K562 (cell line): Measurements from ENCODE around the gene SPARC. TPM values are rescaled to one million over a fixed set of nuclear protein-coding genes. Genes with fewer than 3 reads are reported as not detected.

Source experiments
- ATAC-seq: fragments of 200-7000 bp; cut with Tn5 transposase; 3 replicates; pipeline ENCODE4 v1.9.1; 2020; ENCODE audit warnings: moderate library complexity
- BruUV-seq: library from RNA; stranded (reverse); fragments of 400-500 nt; replicated peaks from 2 replicates; lab custom pipeline; 2021; lab: Mats Ljungman, UMichigan
- CTCF ChIA-PET: fragments of 300-600 bp; formaldehyde crosslinking; extraction: SDS; loops from one replicate; lab custom pipeline; 2021; ENCODE audit warnings: low intra/inter-chr PET ratio; lab: Yijun Ruan, JAX
- POLR2A ChIA-PET: fragments of 300-600, 350-650 bp; sonication (Branson Sonifier 250); formaldehyde crosslinking; extraction: SDS; loops from one replicate; lab custom pipeline; 2021; ENCODE audit warnings: antibody characterized with exemption, inconsistent platforms; lab: Yijun Ruan, JAX
- DNase-seq, 4 experiments: peaks; one replicate each; pipeline versions ENCODE4 v3.0.0 to v3.0.0-alpha.2; 2011 to 2018; ENCODE audit warnings: low spot score in 3 of 4, mixed read lengths in 3 of 4; ENCODE audit errors: extremely low read depth in 1 of 4
- FAIRE-seq: peaks from 2 replicates; lab custom pipeline; 2011; peaks lifted over from hg19 to GRCh38; lab: Jason Lieb, UNC
- H2AFZ ChIP-seq: 2 replicates; pipeline ENCODE4 v1.6.0; 2011; ENCODE audit warnings: low read depth, low read length, control low read depth, inconsistent platforms
- H3K27ac ChIP-seq: fragments of 200-600 bp; 3 replicates; pipeline ENCODE4 v1.8.0; 2011; ENCODE audit warnings: low read depth, mild to moderate bottlenecking, control low read depth, inconsistent platforms, low read length, moderate library complexity, mixed read lengths; ENCODE audit errors: extremely low read depth
- H3K27me3 ChIP-seq, 2 experiments: fragments of 300-600 bp in 1 of 2; 2 replicates in 1 of 2; 3 replicates in 1 of 2; pipeline versions ENCODE4 v1.6.0 to v1.8.0; 2011; ENCODE audit warnings: inconsistent platforms in 2 of 2, low read length in 2 of 2, mild to moderate bottlenecking in 1 of 2, mixed read lengths in 1 of 2, moderate library complexity in 1 of 2; ENCODE audit not compliant: control insufficient read depth in 2 of 2, insufficient read depth in 2 of 2
- H3K36me3 ChIP-seq: fragments of 300-600 bp; 3 replicates; pipeline ENCODE4 v1.8.0; 2011; ENCODE audit warnings: mild to moderate bottlenecking, low read length, inconsistent platforms; ENCODE audit not compliant: control insufficient read depth, insufficient read depth
- H3K4me1 ChIP-seq, 2 experiments: fragments of 200-600 bp in 1 of 2; replicated peaks in 1 of 2; 2 replicates in 1 of 2; 3 replicates in 1 of 2; pipeline versions ENCODE4 v1.5.1 to v1.8.0; 2011; ENCODE audit warnings: inconsistent platforms in 2 of 2, low read length in 2 of 2, mild to moderate bottlenecking in 1 of 2, mixed read lengths in 1 of 2, moderate library complexity in 1 of 2; ENCODE audit not compliant: control insufficient read depth in 2 of 2, insufficient read depth in 2 of 2
- H3K4me2 ChIP-seq: 2 replicates; pipeline ENCODE4 v1.6.1; 2011; ENCODE audit warnings: low read length, control low read depth, inconsistent platforms, mixed read lengths; ENCODE audit not compliant: insufficient read depth
- H3K4me3 ChIP-seq: fragments of 200-600 bp; sonication (generic), shearing (Covaris generic); 2 replicates; pipeline ENCODE4 v1.5.1; 2016; ENCODE audit warnings: control low read depth, inconsistent platforms
- H3K79me2 ChIP-seq: fragments of 200-600 bp; 3 replicates; pipeline ENCODE4 v1.8.0; 2011; ENCODE audit warnings: low read length, inconsistent platforms; ENCODE audit not compliant: control insufficient read depth, insufficient read depth
- H3K9ac ChIP-seq, 2 experiments: 2 replicates each; pipeline versions ENCODE4 v1.6.0 to v1.6.1; 2011; ENCODE audit warnings: low read depth in 2 of 2, low read length in 2 of 2, control low read depth in 1 of 2, inconsistent platforms in 1 of 2, mild to moderate bottlenecking in 1 of 2, mixed read lengths in 1 of 2; ENCODE audit not compliant: insufficient read depth in 1 of 2
- H3K9me1 ChIP-seq: one replicate; pipeline ENCODE4 v1.6.0; 2011; ENCODE audit warnings: inconsistent platforms, mild to moderate bottlenecking, low read length, moderate library complexity; ENCODE audit not compliant: control insufficient read depth, insufficient read depth
- H3K9me3 ChIP-seq: replicated peaks from 2 replicates; pipeline ENCODE4 v1.5.1; 2011; ENCODE audit warnings: low read depth, low read length, inconsistent platforms; ENCODE audit not compliant: control insufficient read depth, insufficient read depth
- H4K20me1 ChIP-seq: replicated peaks from 2 replicates; pipeline ENCODE4 v1.6.1; 2011; ENCODE audit warnings: low read length, inconsistent platforms, mixed read lengths; ENCODE audit not compliant: control insufficient read depth, insufficient read depth
- CBFA2T3 ChIP-seq: fragments of 450-650 bp; IDR thresholded peaks from 2 replicates; pipeline ENCODE4 v1.6.1; 2017
- FIP1L1 ChIP-seq: fragments of 200-400 bp; formaldehyde crosslinking; IDR thresholded peaks from 2 replicates; pipeline ENCODE4 v1.6.1; 2018; ENCODE audit warnings: mild to moderate bottlenecking, low read depth, low read length; ENCODE audit not compliant: poor library complexity, severe bottlenecking
- FOXJ2 ChIP-seq: fragments of 200-800 bp; sonication (Bioruptor generic); IDR thresholded peaks from 2 replicates; pipeline ENCODE4 v1.6.1; 2016; ENCODE audit warnings: missing genetic modification characterization, missing compliant biosample characterization
- GABPA ChIP-seq: fragments of 200-800 bp; sonication (Bioruptor generic); conservative IDR thresholded peaks from 2 replicates; pipeline ENCODE4 v1.6.1; 2016; ENCODE audit warnings: low read depth, missing genetic modification characterization, missing compliant biosample characterization
- NR2C2 ChIP-seq, 2 experiments: fragments of 200-800 bp in 1 of 2; sonication (Bioruptor generic) in 1 of 2; sonication (generic) in 1 of 2; formaldehyde crosslinking in 1 of 2; IDR thresholded peaks; 2 replicates each; pipeline versions ENCODE4 v1.6.1 to v1.8.0; 2016 to 2022; ENCODE audit warnings: mild to moderate bottlenecking in 1 of 2, missing compliant biosample characterization in 1 of 2, missing genetic modification characterization in 1 of 2, missing genetic modification reagents in 1 of 2
- PHF20 ChIP-seq: fragments of 450-650 bp; IDR thresholded peaks from 2 replicates; pipeline ENCODE4 v1.6.1; 2018; ENCODE audit not compliant: partially characterized antibody
- SPI1 ChIP-seq: IDR thresholded peaks from 2 replicates; pipeline ENCODE4 v1.6.1; 2011; ENCODE audit warnings: low read depth, low read length, control low read depth, borderline replicate concordance
- ZBTB26 ChIP-seq: fragments of 450-650 bp; formaldehyde crosslinking; IDR thresholded peaks from 2 replicates; pipeline ENCODE4 v1.4.0; 2022; ENCODE audit warnings: missing genetic modification characterization
- ZNF124 ChIP-seq: sonication (generic); formaldehyde crosslinking; IDR thresholded peaks from 2 replicates; pipeline ENCODE4 v1.8.1; 2022; ENCODE audit warnings: missing genetic modification reagents
- ZNF280B ChIP-seq: fragments of 250-450 bp; sonication (Bioruptor Pico); IDR thresholded peaks from 2 replicates; pipeline ENCODE4 v1.5.1; 2021; ENCODE audit warnings: mild to moderate bottlenecking
- ZNF639 ChIP-seq, 2 experiments: fragments of 200-800 bp in 1 of 2; sonication (Bioruptor generic) in 1 of 2; sonication (generic) in 1 of 2; formaldehyde crosslinking in 1 of 2; IDR thresholded peaks in 1 of 2; conservative IDR thresholded peaks in 1 of 2; 2 replicates each; pipeline versions ENCODE4 v1.5.0 to v1.6.1; 2016 to 2020; ENCODE audit warnings: missing compliant biosample characterization in 1 of 2, missing genetic modification characterization in 1 of 2, missing genetic modification reagents in 1 of 2
- ZSCAN32 ChIP-seq: fragments of 450-650 bp; formaldehyde crosslinking; IDR thresholded peaks from 2 replicates; pipeline ENCODE4 v1.4.0; 2020; ENCODE audit warnings: mild to moderate bottlenecking, moderate library complexity
- WGBS: fragments of 100-300 bp; shearing (Covaris generic); methylation state at CpG from one replicate; pipeline ENCODE4 v1.1.6; 2016; ENCODE audit warnings: low coverage, mixed read lengths; ENCODE audit not compliant: insufficient coverage; ENCODE audit errors: missing lambda C conversion rate; 5-methylcytosine and 5-hydroxymethylcytosine counted together
- in situ Hi-C: fragments of 300-500 bp; cut with MboI; formaldehyde crosslinking; loops from 4 replicates; pipeline ENCODE4 v1.15.0; 2018; ENCODE audit warnings: inconsistent platforms, mixed read lengths
- intact Hi-C: fragments of 100-400 bp; cut with micrococcal nuclease; formaldehyde crosslinking; loops from 2 replicates; pipeline ENCODE4 v1.14.2; 2022
- polyA plus RNA-seq, 8 experiments: library from polyadenylated mRNA; depleted of rRNA in 4 of 8; stranded (reverse) in 5 of 8; unstranded in 3 of 8; fragments of >200 nt; fragmentation: Nextera tagmentation in 2 of 8; fragmentation: Illumina TruSeq in 1 of 8; extraction: Ambion mirVana in 2 of 8; extraction: Trizol in 1 of 8; gene quantifications; 2 replicates each; pipeline versions ENCODE4 v1.2.1 to v1.2.3, GENCODE V29; 2011 to 2014; ENCODE audit warnings: inconsistent platforms in 1 of 8, missing spikeins in 1 of 8
- total RNA-seq, 7 experiments: library from RNA; depleted of rRNA in 6 of 7; stranded (reverse); fragments of >200 nt in 6 of 7; fragmentation: Illumina TruSeq in 2 of 7; extraction: Trizol in 2 of 7; gene quantifications; 2 replicates each; pipeline versions ENCODE4 v1.2.1 to v1.2.3, GENCODE V29; 2011 to 2021; ENCODE audit warnings: low replicate concordance in 1 of 7

Gene SPARC
- total and polyA plus RNA-seq, 9 of the 15 experiments (the other 6 are each of a cell fraction or from before 2014, with no cell fraction given) = 6.1 to 35.6 (median 12.2) TPM

- TF ChIP-seq ZSCAN32 (CRISPR knock-in tag) = no peak
- no peak for TF ChIP-seq CBFA2T3
- TF ChIP-seq, all 486 proteins: peak for 0
These were observed 21.8 kb downstream of the SPARC start (continued) for GRCh38 chr5:151664694-151665585.

GRCh38 chr5:151663617-151664293, 23.0 kb downstream of the SPARC start:
- H3K27ac ChIP-seq = no peak overlapping the region
- CTCF ChIA-PET = no interaction called here
- no peaks in the 10 kb centered on the region; the same call in 1 of the 2 replicates for H4K20me1 ChIP-seq
- no peak; the same call in 2 of the 3 replicates for ATAC-seq
- POLR2A ChIA-PET = interaction anchor here (0.6 kb wide), 1 partner anchor 104 kb away, joined by 3 read pairs; no protein-coding TSS in a partner anchor
- intact Hi-C loops (no loop called here), in situ Hi-C loops (loop anchor here (5.0 kb wide), 1 partner anchor 79 kb away; no protein-coding TSS in a partner anchor)
- H2AFZ ChIP-seq = peak overlapping the region; percentile 61
- no peaks in the 10 kb centered on the region for H3K36me3 ChIP-seq
- no peaks in the 10 kb centered on the region for H3K79me2 ChIP-seq
- H3K27me3 ChIP-seq = peaks cover 2 to 14% of the 10 kb centered on the region in 2 experiments; a peak in 3 of 5 replicates
- FAIRE-seq = no peak
- no peaks in the 10 kb centered on the region for H3K9me3 ChIP-seq
- no peaks in the 10 kb centered on the region for H3K9me1 ChIP-seq
- no peak for DNase-seq
- peak overlapping the region; percentile 49 for H3K4me2 ChIP-seq
- no peaks in the 10 kb centered on the region; a peak in 2 of 5 replicates for H3K4me1 ChIP-seq
- WGBS = 13% methylated on average over 17 of the region's 17 CpGs
- H3K4me3 ChIP-seq = no peak overlapping the region
- H3K9ac ChIP-seq = peak overlapping the region in 1 of 2 experiments; percentile 42; a peak in 1 of 4 replicates
- no TSS peak for BruUV-seq
- TF ChIP-seq ZNF280B (CRISPR knock-in tag) = no peak
- TF ChIP-seq PHF20 = no peak
- TF ChIP-seq FOXJ2 (tag) = no peak
- TF ChIP-seq GABPA (tag) = peak; percentile 51
- peak; percentile 48; the same call in 1 of the 2 replicates for TF ChIP-seq ZBTB26 (CRISPR knock-in tag)
- TF ChIP-seq SPI1 = peak; percentile 92
- 0 out of 4 replicates have a peak, but pooled peaks of 1 of the 2 experiments have one; percentile 23 for TF ChIP-seq ZNF639 (CRISPR knock-in tag; conservative IDR thresholded peaks at IDR 0.05 in 1 of 2, IDR thresholded peaks at IDR 0.05 in 1 of 2)
- TF ChIP-seq FIP1L1 = no peak
- no peak for TF ChIP-seq NR2C2 (CRISPR knock-in tag; IDR thresholded peaks at IDR 0.05)
- TF ChIP-seq NR2C2 (tag; IDR thresholded peaks at IDR 0.05) = peak; percentile 25; the same call in 1 of the 2 replicates
- no peak for TF ChIP-seq ZNF124 (CRISPR knock-in tag)
